HG03558 (cell line): ENCODE measurements around the gene FBXW2.
A peak's percentile ranks its signal among the peaks of the same experiment; 100 is the strongest.

Experiments used
- ATAC-seq: cut with Tn5 transposase; IDR thresholded peaks from one replicate; pipeline ENCODE4 v1.9.1; 2021; ENCODE audit warnings: moderate number of reproducible peaks; ENCODE audit not compliant: unreplicated experiment; ENCODE audit errors: extremely low read depth

Gene FBXW2

DNA sequence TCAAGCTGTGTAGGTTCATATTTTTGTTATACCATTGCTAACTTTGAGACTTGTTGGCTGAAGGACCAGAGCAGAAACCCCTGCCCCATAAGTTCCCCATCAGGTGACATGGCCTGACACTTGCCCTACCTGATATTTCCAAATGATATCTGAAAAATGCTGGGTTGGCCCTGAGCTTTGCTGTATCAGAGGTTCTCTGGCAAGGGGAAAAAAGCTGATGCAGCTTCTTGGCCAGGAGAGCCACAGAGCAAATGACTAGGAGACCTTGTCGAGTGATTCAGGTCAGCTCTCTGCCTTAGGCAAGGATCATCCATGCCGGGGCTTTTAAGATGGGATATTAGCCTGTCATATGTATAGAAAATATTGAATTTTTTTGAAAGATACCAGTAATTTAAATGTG is 76.0 kb downstream of the FBXW2 start:
- ATAC-seq = no peak

GRCh38 chr9:120716483-120716882 is 76.7 kb downstream of the FBXW2 start:
- no peak for ATAC-seq

GRCh38 chr9:120715389-120715924 is 77.8 kb downstream of the FBXW2 start:
- no peak for ATAC-seq

DNA sequence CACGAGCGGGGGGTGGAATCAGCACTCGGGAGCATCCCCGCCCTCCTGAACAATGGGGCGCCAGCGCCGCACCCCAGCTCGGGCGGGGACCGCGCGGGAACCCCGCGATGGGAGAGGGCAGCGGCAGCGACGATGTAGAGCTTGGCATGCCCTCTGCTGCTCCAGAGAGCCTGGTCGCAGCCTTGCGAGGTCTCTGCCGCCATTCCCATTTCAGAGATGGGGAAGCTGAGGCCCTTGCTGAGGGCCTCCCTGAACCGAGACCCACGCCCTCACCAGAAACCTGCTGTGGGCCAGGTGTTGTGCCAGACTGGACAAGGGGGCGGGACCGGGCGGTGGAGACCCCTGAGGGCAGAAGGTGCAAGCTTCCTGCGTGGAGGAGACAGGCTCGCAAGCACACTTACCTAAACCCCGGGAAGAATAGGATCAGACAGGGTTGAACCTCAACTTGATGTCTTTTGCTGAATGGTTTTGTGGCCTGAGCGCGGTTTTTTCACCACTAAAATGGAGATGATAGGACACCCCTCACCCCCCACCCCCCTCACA is 78.3 kb downstream of the FBXW2 start:
- ATAC-seq = no peak

DNA sequence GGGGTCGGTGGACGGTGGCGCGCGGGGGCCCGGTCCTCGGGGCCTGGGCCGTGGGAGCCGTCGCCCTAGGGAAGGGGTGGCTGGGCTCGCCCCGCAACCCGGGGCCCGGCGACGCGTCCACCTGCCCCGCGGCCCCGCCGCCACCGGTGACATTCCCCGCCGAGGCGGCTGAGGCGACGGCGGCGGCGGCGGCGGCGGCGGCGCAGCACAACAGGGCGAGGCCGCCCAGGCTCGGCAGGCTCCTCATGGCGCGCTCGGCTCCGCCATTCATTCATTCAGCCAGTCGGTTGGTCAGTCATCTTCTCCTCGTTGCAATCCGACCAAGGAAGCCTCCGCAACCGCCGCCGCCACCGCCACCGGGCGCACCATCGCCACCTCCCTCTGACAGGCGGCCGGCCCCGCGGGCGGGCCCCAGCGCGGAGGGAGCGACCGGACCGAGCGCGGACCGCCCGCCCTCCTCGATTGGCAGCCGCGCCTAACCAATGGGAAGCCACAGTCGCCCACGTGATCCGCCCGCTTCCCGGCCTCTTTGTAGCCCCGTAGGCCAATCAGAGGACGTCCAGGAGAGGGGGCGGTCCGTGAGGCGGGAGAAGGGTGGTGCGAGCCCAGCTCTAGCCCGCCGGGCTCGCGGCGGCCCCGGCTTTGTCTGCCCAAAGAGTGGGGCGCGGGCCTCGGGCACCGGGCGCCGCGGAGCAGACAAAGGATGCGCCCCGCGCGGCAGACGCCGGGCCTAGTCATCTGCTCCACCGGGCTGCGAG is 78.9 kb downstream of the FBXW2 start, which contains the start of gene MEGF9:
TSS of gene MEGF9 (minus strand) at position 383 of the 758 bp plus-strand sequence. CDS start at position 271, 112 bp downstream.
- ATAC-seq = peak; percentile 92

DNA sequence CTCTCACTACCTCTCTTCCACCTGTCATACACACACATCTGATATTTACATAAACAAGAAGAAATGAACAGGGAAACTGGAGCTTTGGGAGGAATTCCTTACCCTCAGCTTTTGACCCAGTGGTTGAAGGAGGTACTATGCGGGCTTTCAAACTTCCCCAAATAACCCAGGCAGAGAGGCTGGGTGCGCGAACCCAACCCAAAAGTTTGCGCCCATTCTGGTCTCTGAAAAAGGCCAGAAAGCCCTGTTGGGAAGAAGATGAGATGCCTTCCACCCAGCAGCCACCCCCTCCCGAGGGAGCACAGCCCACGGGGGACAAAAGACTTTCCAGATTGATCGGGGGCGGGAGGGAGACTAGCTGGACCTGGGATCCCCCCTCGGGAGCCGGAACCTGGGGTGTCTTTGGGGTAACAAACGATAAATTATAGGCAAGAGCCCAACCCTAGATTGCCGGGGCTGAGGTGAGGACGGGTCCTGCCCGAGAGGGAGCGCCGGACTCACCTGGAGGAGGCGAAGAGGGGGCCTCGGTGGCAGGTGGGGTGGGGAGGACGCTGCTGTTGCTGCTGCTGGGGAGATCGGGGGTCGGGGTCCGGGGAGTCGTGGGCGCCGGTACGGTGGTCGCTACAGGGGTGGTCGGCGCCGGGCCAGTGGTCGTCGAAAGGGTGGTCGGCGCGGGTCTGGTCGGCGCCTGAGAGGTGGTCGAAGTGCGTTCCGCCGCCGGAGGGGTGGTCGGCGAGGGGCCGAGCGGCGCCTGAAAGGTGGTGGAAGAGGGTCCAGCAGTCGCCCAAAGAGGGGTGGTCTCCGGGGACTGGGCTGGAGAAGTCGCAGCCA is 79.7 kb downstream of the FBXW2 start:
- ATAC-seq = no peak

DNA sequence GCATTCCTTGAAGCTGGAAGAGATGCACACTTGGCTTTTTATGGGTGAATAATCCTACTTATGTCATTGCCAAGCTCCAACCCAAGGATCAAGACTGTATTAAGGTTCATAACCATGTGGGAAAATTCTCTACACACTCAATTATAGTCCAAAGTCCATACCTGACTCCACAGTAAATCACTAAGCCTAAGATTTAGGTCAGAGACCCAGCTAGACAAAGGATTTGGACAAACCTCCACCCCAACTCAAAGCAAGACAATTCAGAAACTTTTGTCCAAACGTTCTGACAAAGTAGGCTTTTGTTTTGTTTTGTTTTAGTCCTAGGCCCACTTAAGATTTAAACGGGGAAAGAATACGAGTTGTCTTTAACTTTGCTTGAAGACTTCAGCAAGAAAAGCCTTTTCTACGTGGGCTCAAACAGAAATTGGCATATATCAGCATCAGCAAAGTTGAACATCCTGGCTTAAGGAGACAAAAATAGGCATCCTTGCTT is 80.6 kb downstream of the FBXW2 start:
- ATAC-seq = no peak

- ATAC-seq = no peak
Observed at GRCh38 chr9:120711841-120712538, 81.2 kb downstream of the FBXW2 start.

- ATAC-seq = no peak
Observed at GRCh38 chr9:120711354-120711753, 81.9 kb downstream of the FBXW2 start.

GRCh38 chr9:120710110-120710981 is 82.9 kb downstream of the FBXW2 start:
- ATAC-seq = no peak

GRCh38 chr9:120708526-120709224 is 84.5 kb downstream of the FBXW2 start:
- no peak for ATAC-seq

DNA sequence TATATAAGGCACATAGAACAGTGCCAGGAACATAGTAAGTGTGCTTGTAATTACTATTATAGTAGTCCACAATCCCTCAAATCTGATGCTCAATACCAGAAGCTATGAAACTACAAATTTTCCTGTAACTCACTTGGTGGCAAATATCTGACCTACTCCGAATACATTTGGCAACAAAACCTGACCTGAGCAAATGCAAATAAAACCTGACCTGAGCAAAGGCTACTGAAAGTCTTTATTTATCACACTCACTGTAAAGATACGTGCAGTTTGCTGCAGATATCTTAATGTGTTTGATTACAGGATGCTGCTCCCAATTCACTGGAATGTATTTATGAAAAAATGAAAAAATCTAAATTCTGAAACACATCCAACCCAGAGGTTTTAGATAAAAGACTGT is 86.0 kb downstream of the FBXW2 start:
- no peak for ATAC-seq
